ENCODE measurements around the gene ASTN2. TPM values are rescaled to one million over a fixed set of nuclear protein-coding genes. Genes with fewer than 3 reads are reported as not detected.

Gene ASTN2
- total RNA-seq, 1 donor from 2014 or later: 7.3 TPM

- no peak overlapping the region for H3K27ac ChIP-seq (ENCODE audit: low read depth, low read length)
- H3K4me3 ChIP-seq (ENCODE audit: low read length in 3 of 3): no peak overlapping the region
- H3K9me3 ChIP-seq (ENCODE audit: control insufficient read depth in 3 of 3, low read length in 3 of 3): no peaks in the 10 kb centered on the region
- H3K27me3 ChIP-seq (ENCODE audit: control insufficient read depth in 3 of 3, insufficient read depth in 3 of 3, low read length in 3 of 3): no peaks in the 10 kb centered on the region
- no peaks in the 10 kb centered on the region for H3K36me3 ChIP-seq (ENCODE audit: control insufficient read depth in 3 of 3, insufficient read depth in 3 of 3, low read length in 3 of 3)
- H3K4me1 ChIP-seq (ENCODE audit: control insufficient read depth in 3 of 3, insufficient read depth in 3 of 3, low read length in 3 of 3): no peaks in the 10 kb centered on the region
- H3K9ac ChIP-seq (ENCODE audit: low read depth in 1 of 3, low read length in 3 of 3): no peak overlapping the region
Observed at GRCh38 chr9:116792271-116792670, 622.6 kb downstream of the ASTN2 start.

GRCh38 chr9:116791326-116791725, 623.5 kb downstream of the ASTN2 start:
- H3K9ac ChIP-seq (ENCODE audit: low read depth in 1 of 3, low read length in 3 of 3): no peak overlapping the region
- H3K36me3 ChIP-seq (ENCODE audit: control insufficient read depth in 3 of 3, insufficient read depth in 3 of 3, low read length in 3 of 3): no peaks in the 10 kb centered on the region
- H3K27ac ChIP-seq (ENCODE audit: low read depth, low read length): no peak overlapping the region
- H3K9me3 ChIP-seq (ENCODE audit: control insufficient read depth in 3 of 3, low read length in 3 of 3): no peaks in the 10 kb centered on the region
- no peaks in the 10 kb centered on the region for H3K27me3 ChIP-seq (ENCODE audit: control insufficient read depth in 3 of 3, insufficient read depth in 3 of 3, low read length in 3 of 3)
- no peaks in the 10 kb centered on the region for H3K4me1 ChIP-seq (ENCODE audit: control insufficient read depth in 3 of 3, insufficient read depth in 3 of 3, low read length in 3 of 3)
- H3K4me3 ChIP-seq (ENCODE audit: low read length in 3 of 3): no peak overlapping the region

GRCh38 chr9:116789081-116789480, 625.8 kb downstream of the ASTN2 start:
- H3K36me3 ChIP-seq (ENCODE audit: control insufficient read depth in 3 of 3, insufficient read depth in 3 of 3, low read length in 3 of 3): no peaks in the 10 kb centered on the region

DNA sequence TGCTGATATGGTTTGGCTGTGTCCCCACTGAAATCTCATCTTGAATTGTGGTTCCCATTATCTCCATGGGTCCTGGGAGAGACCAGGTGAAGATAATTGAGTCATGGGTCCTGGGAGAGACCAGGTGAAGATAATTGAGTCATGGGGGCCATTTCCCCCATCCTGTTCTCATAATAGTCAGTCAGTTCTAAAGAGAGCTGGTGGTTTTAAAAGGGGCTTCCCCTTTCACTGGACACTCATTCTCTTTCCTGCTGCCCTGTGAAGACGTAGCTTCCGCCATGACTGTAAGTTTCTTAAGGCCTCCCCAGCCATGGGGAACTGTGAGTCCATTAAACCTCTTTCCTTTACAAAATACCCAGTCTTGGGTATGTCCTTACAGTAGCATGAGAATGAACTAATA, 628.1 kb downstream of the ASTN2 start:
- no peaks in the 10 kb centered on the region for H3K9me3 ChIP-seq (ENCODE audit: control insufficient read depth in 3 of 3, low read length in 3 of 3)
- H3K27ac ChIP-seq (ENCODE audit: low read depth, low read length): no peak overlapping the region
- no peak overlapping the region for H3K4me3 ChIP-seq (ENCODE audit: low read length in 3 of 3)
- H3K27me3 ChIP-seq (ENCODE audit: control insufficient read depth in 3 of 3, insufficient read depth in 3 of 3, low read length in 3 of 3): no peaks in the 10 kb centered on the region
- no peaks in the 10 kb centered on the region for H3K4me1 ChIP-seq (ENCODE audit: control insufficient read depth in 3 of 3, insufficient read depth in 3 of 3, low read length in 3 of 3)
- no peak overlapping the region for H3K9ac ChIP-seq (ENCODE audit: low read depth in 1 of 3, low read length in 3 of 3)
- no peaks in the 10 kb centered on the region for H3K36me3 ChIP-seq (ENCODE audit: control insufficient read depth in 3 of 3, insufficient read depth in 3 of 3, low read length in 3 of 3)

More at GRCh38 chr9:116789081-116789480, 625.8 kb downstream of the ASTN2 start:
- no peak overlapping the region for H3K9ac ChIP-seq (ENCODE audit: low read depth in 1 of 3, low read length in 3 of 3)
- no peak overlapping the region for H3K4me3 ChIP-seq (ENCODE audit: low read length in 3 of 3)
- H3K27ac ChIP-seq (ENCODE audit: low read depth, low read length): no peak overlapping the region
- H3K9me3 ChIP-seq (ENCODE audit: control insufficient read depth in 3 of 3, low read length in 3 of 3): no peaks in the 10 kb centered on the region
- no peaks in the 10 kb centered on the region for H3K4me1 ChIP-seq (ENCODE audit: control insufficient read depth in 3 of 3, insufficient read depth in 3 of 3, low read length in 3 of 3)
- no peaks in the 10 kb centered on the region for H3K27me3 ChIP-seq (ENCODE audit: control insufficient read depth in 3 of 3, insufficient read depth in 3 of 3, low read length in 3 of 3)

- Histone ChIP-seq H3K36me3 (ENCODE audit: control insufficient read depth in 3 of 3, insufficient read depth in 3 of 3, low read length in 3 of 3) (no peaks in the 10 kb centered on the region), H3K4me1 (ENCODE audit: control insufficient read depth in 3 of 3, insufficient read depth in 3 of 3, low read length in 3 of 3) (no peaks in the 10 kb centered on the region), H3K9ac (ENCODE audit: low read depth in 1 of 3, low read length in 3 of 3) (no peak overlapping the region), H3K9me3 (ENCODE audit: control insufficient read depth in 3 of 3, low read length in 3 of 3) (no peaks in the 10 kb centered on the region), H3K4me3 (ENCODE audit: low read length in 3 of 3) (no peak overlapping the region), H3K27me3 (ENCODE audit: control insufficient read depth in 3 of 3, insufficient read depth in 3 of 3, low read length in 3 of 3) (no peaks in the 10 kb centered on the region), H3K27ac (ENCODE audit: low read depth, low read length) (no peak overlapping the region)
Observed at GRCh38 chr9:116777116-116777515, 637.7 kb downstream of the ASTN2 start.

DNA sequence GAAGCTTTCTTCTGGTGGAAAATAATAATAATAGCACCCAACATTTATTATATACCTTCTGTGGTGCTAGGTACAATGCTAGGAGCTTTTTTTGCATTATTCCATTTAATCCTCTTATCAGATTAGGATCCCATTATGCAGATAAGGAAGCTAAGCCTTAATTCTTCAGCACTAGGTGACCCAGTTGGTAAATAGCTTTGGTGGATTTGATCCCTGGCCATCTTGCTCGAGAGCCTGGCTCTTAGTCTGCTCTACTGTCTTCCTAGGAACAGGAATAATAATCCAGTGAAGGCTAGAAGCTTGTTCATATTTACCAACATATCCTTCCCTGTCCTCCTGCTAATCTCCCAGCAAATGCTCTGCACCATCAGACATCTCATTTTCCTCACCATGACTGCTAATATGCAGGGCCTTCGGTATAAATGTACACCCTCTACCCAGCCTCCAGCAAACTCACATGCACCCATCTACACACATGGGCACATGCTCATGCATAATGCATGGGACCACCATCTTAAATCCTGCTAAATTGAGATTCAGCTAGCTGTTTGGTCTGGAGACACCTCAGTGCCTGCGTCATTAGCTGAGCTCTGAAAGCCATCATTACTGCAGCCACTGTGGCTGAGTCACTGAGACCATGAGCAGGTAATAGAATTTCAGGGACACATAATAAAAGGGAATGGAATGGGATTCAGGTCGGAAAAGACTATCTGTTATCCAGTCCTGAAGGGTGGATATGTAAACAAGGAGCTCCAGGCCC, 640.3 kb downstream of the ASTN2 start:
- Histone ChIP-seq H3K36me3 (ENCODE audit: control insufficient read depth in 3 of 3, insufficient read depth in 3 of 3, low read length in 3 of 3) (no peaks in the 10 kb centered on the region), H3K4me3 (ENCODE audit: low read length in 3 of 3) (no peak overlapping the region), H3K4me1 (ENCODE audit: control insufficient read depth in 3 of 3, insufficient read depth in 3 of 3, low read length in 3 of 3) (no peaks in the 10 kb centered on the region), H3K9me3 (ENCODE audit: control insufficient read depth in 3 of 3, low read length in 3 of 3) (no peaks in the 10 kb centered on the region), H3K27ac (ENCODE audit: low read depth, low read length) (no peak overlapping the region), H3K27me3 (ENCODE audit: control insufficient read depth in 3 of 3, insufficient read depth in 3 of 3, low read length in 3 of 3) (no peaks in the 10 kb centered on the region), H3K9ac (ENCODE audit: low read depth in 1 of 3, low read length in 3 of 3) (no peak overlapping the region)

GRCh38 chr9:116767219-116767618, 647.6 kb downstream of the ASTN2 start:
- no peak overlapping the region for H3K27ac ChIP-seq (ENCODE audit: low read depth, low read length)

DNA sequence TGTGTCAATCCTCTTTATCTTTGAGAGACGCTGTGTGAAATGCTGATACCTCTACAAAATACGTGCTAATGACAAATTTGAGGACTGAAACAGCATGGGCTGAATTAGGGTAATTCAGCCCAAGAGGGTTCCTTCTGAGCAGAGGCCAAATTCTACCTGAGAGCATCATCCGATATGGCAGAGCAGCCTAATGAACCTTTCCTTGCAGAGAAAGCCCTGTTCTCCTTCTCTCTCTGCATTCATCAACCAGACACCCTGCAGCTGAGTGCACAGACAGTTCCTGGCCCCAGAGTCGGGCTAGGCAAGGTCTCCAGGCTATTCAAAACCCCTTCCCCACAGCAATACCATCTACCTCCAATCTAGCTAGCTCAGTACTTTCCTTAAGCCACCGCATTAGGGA, 649.8 kb downstream of the ASTN2 start:
- Histone ChIP-seq H3K36me3 (ENCODE audit: control insufficient read depth in 3 of 3, insufficient read depth in 3 of 3, low read length in 3 of 3) (no peaks in the 10 kb centered on the region), H3K27me3 (ENCODE audit: control insufficient read depth in 3 of 3, insufficient read depth in 3 of 3, low read length in 3 of 3) (no peaks in the 10 kb centered on the region), H3K9me3 (ENCODE audit: control insufficient read depth in 3 of 3, low read length in 3 of 3) (no peaks in the 10 kb centered on the region), H3K27ac (ENCODE audit: low read depth, low read length) (no peak overlapping the region), H3K4me1 (ENCODE audit: control insufficient read depth in 3 of 3, insufficient read depth in 3 of 3, low read length in 3 of 3) (no peaks in the 10 kb centered on the region), H3K9ac (ENCODE audit: low read depth in 1 of 3, low read length in 3 of 3) (no peak overlapping the region), H3K4me3 (ENCODE audit: low read length in 3 of 3) (no peak overlapping the region)

More at GRCh38 chr9:116767219-116767618, 647.6 kb downstream of the ASTN2 start:
- Histone ChIP-seq H3K4me1 (ENCODE audit: control insufficient read depth in 3 of 3, insufficient read depth in 3 of 3, low read length in 3 of 3) (no peaks in the 10 kb centered on the region), H3K27me3 (ENCODE audit: control insufficient read depth in 3 of 3, insufficient read depth in 3 of 3, low read length in 3 of 3) (no peaks in the 10 kb centered on the region), H3K9me3 (ENCODE audit: control insufficient read depth in 3 of 3, low read length in 3 of 3) (no peaks in the 10 kb centered on the region), H3K36me3 (ENCODE audit: control insufficient read depth in 3 of 3, insufficient read depth in 3 of 3, low read length in 3 of 3) (no peaks in the 10 kb centered on the region), H3K4me3 (ENCODE audit: low read length in 3 of 3) (no peak overlapping the region), H3K9ac (ENCODE audit: low read depth in 1 of 3, low read length in 3 of 3) (no peak overlapping the region)

DNA sequence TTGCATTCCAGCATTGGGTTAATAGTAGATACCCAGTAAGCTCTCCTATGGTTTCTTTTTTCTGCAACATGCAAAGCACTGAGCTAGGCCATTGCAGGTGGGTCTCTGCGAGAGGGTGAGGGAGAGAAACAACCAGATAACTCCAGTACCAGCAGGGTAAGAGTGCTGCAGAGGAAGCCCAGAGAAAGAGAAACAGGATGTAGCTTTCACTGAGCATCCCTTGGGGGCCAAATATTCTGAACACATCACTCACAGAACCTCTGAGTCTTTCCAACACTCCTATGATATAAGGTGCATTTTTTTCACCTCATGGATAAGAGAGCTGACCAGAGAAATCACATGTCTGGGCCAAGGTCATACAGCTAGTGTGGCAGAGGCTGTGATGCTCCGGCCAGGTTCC, 651.1 kb downstream of the ASTN2 start:
- H3K36me3 ChIP-seq (ENCODE audit: control insufficient read depth in 3 of 3, insufficient read depth in 3 of 3, low read length in 3 of 3): no peaks in the 10 kb centered on the region
- H3K9me3 ChIP-seq (ENCODE audit: control insufficient read depth in 3 of 3, low read length in 3 of 3): no peaks in the 10 kb centered on the region
- H3K27me3 ChIP-seq (ENCODE audit: control insufficient read depth in 3 of 3, insufficient read depth in 3 of 3, low read length in 3 of 3): no peaks in the 10 kb centered on the region

GRCh38 chr9:116760636-116761035, 654.2 kb downstream of the ASTN2 start:
- no peaks in the 10 kb centered on the region for H3K36me3 ChIP-seq (ENCODE audit: control insufficient read depth in 3 of 3, insufficient read depth in 3 of 3, low read length in 3 of 3)
- no peak overlapping the region for H3K27ac ChIP-seq (ENCODE audit: low read depth, low read length)
- H3K9ac ChIP-seq (ENCODE audit: low read depth in 1 of 3, low read length in 3 of 3): no peak overlapping the region
- no peaks in the 10 kb centered on the region for H3K27me3 ChIP-seq (ENCODE audit: control insufficient read depth in 3 of 3, insufficient read depth in 3 of 3, low read length in 3 of 3)
- no peak overlapping the region for H3K4me3 ChIP-seq (ENCODE audit: low read length in 3 of 3)
- no peaks in the 10 kb centered on the region for H3K4me1 ChIP-seq (ENCODE audit: control insufficient read depth in 3 of 3, insufficient read depth in 3 of 3, low read length in 3 of 3)
- peaks cover 0 to 2% (median 0%) of the 10 kb centered on the region in 3 donors for H3K9me3 ChIP-seq (ENCODE audit: control insufficient read depth in 3 of 3, low read length in 3 of 3)

More for the DNA sequence above, 651.1 kb downstream of the ASTN2 start:
- H3K9ac ChIP-seq (ENCODE audit: low read depth in 1 of 3, low read length in 3 of 3): no peak overlapping the region
- no peak overlapping the region for H3K4me3 ChIP-seq (ENCODE audit: low read length in 3 of 3)
- no peak overlapping the region for H3K27ac ChIP-seq (ENCODE audit: low read depth, low read length)
- H3K4me1 ChIP-seq (ENCODE audit: control insufficient read depth in 3 of 3, insufficient read depth in 3 of 3, low read length in 3 of 3): no peaks in the 10 kb centered on the region

Data from skeletal muscle tissue (tissue), 4 donors.